HG03108 (cell line): ENCODE measurements around the gene NRIP2.
A peak's percentile ranks its signal among the peaks of the same experiment; 100 is the strongest.
"Not testable (repeated sequence)": the region's sequence is repeated elsewhere in the genome, so short reads cannot be mapped to it uniquely, and the experiment has no call there.

Experiments used
- ATAC-seq: cut with Tn5 transposase; IDR thresholded peaks from one replicate; pipeline ENCODE4 v1.9.1; 2021; ENCODE audit warnings: moderate library complexity; ENCODE audit not compliant: unreplicated experiment

The NRIP2 gene

GRCh38 chr12:2834581-2835491 lies at the start of gene NRIP2:
NRIP2 (minus strand) TSS chr12:2835035; CDS start chr12:2834983, 52 bp downstream.
- no peak for ATAC-seq

GRCh38 chr12:2879853-2880252 lies 45.0 kb upstream of the NRIP2 start:
- no peak for ATAC-seq

GRCh38 chr12:2877953-2878732 lies 43.3 kb upstream of the NRIP2 start:
- no peak for ATAC-seq

GRCh38 chr12:2877047-2877952 lies 42.5 kb upstream of the NRIP2 start, which contains the start of the genes FOXM1 and RHNO1:
FOXM1 (minus strand) TSS chr12:2877174; CDS start chr12:2874478, 2,696 bp downstream.
RHNO1 (plus strand) TSS chr12:2877223; CDS start chr12:2885367, 8,144 bp downstream.
- peak; percentile 75 for ATAC-seq

- ATAC-seq: peak; percentile 23
These were observed 41.7 kb upstream of the NRIP2 start for GRCh38 chr12:2876431-2877046.

GRCh38 chr12:2868986-2869632 lies 34.3 kb upstream of the NRIP2 start:
- not testable (repeated sequence) for ATAC-seq

GRCh38 chr12:2864198-2864597 lies 29.4 kb upstream of the NRIP2 start:
- no peak for ATAC-seq

GRCh38 chr12:2863402-2863801 lies 28.6 kb upstream of the NRIP2 start:
- not testable (repeated sequence) for ATAC-seq

GRCh38 chr12:2862876-2863275 lies 28.0 kb upstream of the NRIP2 start:
- ATAC-seq: no peak

- no peak for ATAC-seq
These were observed 25.3 kb upstream of the NRIP2 start for GRCh38 chr12:2860170-2860569.

- no peak for ATAC-seq
These were observed 24.1 kb upstream of the NRIP2 start for GRCh38 chr12:2858944-2859421.

- no peak for ATAC-seq
These were observed 23.5 kb upstream of the NRIP2 start for GRCh38 chr12:2858334-2858733.

GRCh38 chr12:2857576-2857975 lies 22.7 kb upstream of the NRIP2 start:
- ATAC-seq: no peak

GRCh38 chr12:2857021-2857431 lies 22.2 kb upstream of the NRIP2 start, which contains the start of gene TEX52:
TEX52 (minus strand) TSS chr12:2857039; CDS start chr12:2857026, 13 bp downstream.
- no peak for ATAC-seq

- ATAC-seq: no peak
These were observed 21.2 kb upstream of the NRIP2 start for GRCh38 chr12:2856051-2856450.

GRCh38 chr12:2855546-2855945 lies 20.7 kb upstream of the NRIP2 start:
- no peak for ATAC-seq

GRCh38 chr12:2854669-2855453 lies 20.0 kb upstream of the NRIP2 start:
- no peak for ATAC-seq

GRCh38 chr12:2853626-2854025 lies 18.8 kb upstream of the NRIP2 start:
- ATAC-seq: no peak

GRCh38 chr12:2851931-2852330 lies 17.1 kb upstream of the NRIP2 start:
- no peak for ATAC-seq
